HFF-Myc (cell line): ENCODE measurements around the gene CHRNA4.

Experiments
- DNase-seq: peaks from one replicate; pipeline ENCODE4 v3.0.0-alpha.2; 2011; ENCODE audit warnings: low read depth; ENCODE audit errors: extremely low read depth
- H3K4me3 ChIP-seq: replicated peaks from 2 replicates; pipeline ENCODE4 v1.5.1; 2011; ENCODE audit warnings: low read depth, mild to moderate bottlenecking, control low read depth, low read length
- CTCF ChIP-seq: IDR thresholded peaks from 2 replicates; pipeline ENCODE4 v1.5.1; 2012; ENCODE audit warnings: mild to moderate bottlenecking, low read depth, low read length, control low read depth; ENCODE audit errors: missing control alignments

CHRNA4 gene

GRCh38 chr20:63387917-63388316 lies 26.8 kb upstream of the CHRNA4 start:
- TF ChIP-seq CTCF = no peak
- no peak for DNase-seq
- H3K4me3 ChIP-seq = no peak overlapping the region

- TF ChIP-seq CTCF = no peak
- H3K4me3 ChIP-seq = no peak overlapping the region
- no peak for DNase-seq
Observed at GRCh38 chr20:63387393-63387792, 26.2 kb upstream of the CHRNA4 start.

GRCh38 chr20:63386491-63386890 lies 25.3 kb upstream of the CHRNA4 start:
- no peak for TF ChIP-seq CTCF
- H3K4me3 ChIP-seq = no peak overlapping the region
- no peak for DNase-seq

GRCh38 chr20:63385819-63386218 lies 24.7 kb upstream of the CHRNA4 start:
- TF ChIP-seq CTCF = no peak
- no peak for DNase-seq
- no peak overlapping the region for H3K4me3 ChIP-seq

GRCh38 chr20:63384336-63384735 lies 23.2 kb upstream of the CHRNA4 start:
- no peak for TF ChIP-seq CTCF
- H3K4me3 ChIP-seq = no peak overlapping the region
- DNase-seq = no peak

- H3K4me3 ChIP-seq = no peak overlapping the region
- no peak for TF ChIP-seq CTCF
- DNase-seq = no peak
Observed at GRCh38 chr20:63383556-63383955, 22.4 kb upstream of the CHRNA4 start.

GRCh38 chr20:63382551-63383300 lies 21.6 kb upstream of the CHRNA4 start:
- no peak for DNase-seq
- H3K4me3 ChIP-seq = no peak overlapping the region
- no peak for TF ChIP-seq CTCF
